H1 (cell line): ENCODE measurements around the gene BTRC. TPM values are rescaled to one million over a fixed set of nuclear protein-coding genes. Genes with fewer than 3 reads are reported as not detected.
"Not testable (repeated sequence)": the region's sequence is repeated elsewhere in the genome, so short reads cannot be mapped to it uniquely, and the experiment has no call there.

Source experiments
- CTCF ChIA-PET: fragments of 300-600 bp; sonication (Branson Sonifier 250); formaldehyde crosslinking; loops from one replicate; lab custom pipeline; 2021; ENCODE audit not compliant: partially characterized antibody; lab: Charles Lee
- POLR2A ChIA-PET: fragments of 300-600 bp; sonication (Branson Sonifier 250); formaldehyde crosslinking; loops from one replicate; lab custom pipeline; 2021; ENCODE audit warnings: inconsistent platforms; ENCODE audit not compliant: partially characterized antibody; lab: Charles Lee
- DNase-seq, 2 experiments: peaks; one replicate each; pipeline versions ENCODE4 v3.0.0 to v3.0.0-alpha.2; 2010 to 2022; ENCODE audit warnings: low spot score in 2 of 2, low read depth in 1 of 2, mixed read lengths in 1 of 2
- FAIRE-seq: peaks from 2 replicates; lab custom pipeline; 2011; peaks lifted over from hg19 to GRCh38; lab: Jason Lieb, UNC
- H2AFZ ChIP-seq: 2 replicates; pipeline ENCODE4 v1.8.1; 2012; ENCODE audit warnings: low read length, inconsistent platforms
- H2AK5ac ChIP-seq: 2 replicates; pipeline ENCODE4 v1.6.1; 2013; ENCODE audit warnings: low read depth, low read length
- H2BK120ac ChIP-seq: replicated peaks from 2 replicates; pipeline ENCODE3; 2013; ENCODE audit warnings: low read depth, low read length, inconsistent platforms
- H2BK12ac ChIP-seq: 2 replicates; pipeline ENCODE4 v1.6.1; 2013; ENCODE audit warnings: low read depth, low read length
- H2BK15ac ChIP-seq: 2 replicates; pipeline ENCODE4 v1.6.1; 2013; ENCODE audit warnings: low read length
- H2BK20ac ChIP-seq: 2 replicates; pipeline ENCODE4 v1.6.1; 2013; ENCODE audit warnings: low read length
- H2BK5ac ChIP-seq: 2 replicates; pipeline ENCODE4 v1.6.1; 2013; ENCODE audit warnings: low read depth, low read length
- H3K14ac ChIP-seq: 2 replicates; pipeline ENCODE4 v1.6.1; 2013; ENCODE audit warnings: inconsistent platforms; ENCODE audit not compliant: insufficient read length
- H3K18ac ChIP-seq: 2 replicates; pipeline ENCODE4 v1.6.1; 2013; ENCODE audit warnings: low read length; ENCODE audit errors: extremely low read depth
- H3K23ac ChIP-seq: 2 replicates; pipeline ENCODE4 v1.6.1; 2013; ENCODE audit warnings: inconsistent platforms; ENCODE audit not compliant: insufficient read length
- H3K23me2 ChIP-seq: 2 replicates; pipeline ENCODE4 v1.6.1; 2013; ENCODE audit warnings: low read depth, low read length
- H3K27ac ChIP-seq: 2 replicates; pipeline ENCODE4 v1.6.1; 2011; ENCODE audit warnings: low read depth, low read length, inconsistent platforms
- H3K27me3 ChIP-seq, 4 experiments: replicated peaks in 1 of 4; 1 replicate in 1 of 4; 2 replicates in 3 of 4; pipeline versions ENCODE4 v1.6.1 to v1.8.1; 2011 to 2013; ENCODE audit warnings: low read length in 3 of 4, mild to moderate bottlenecking in 3 of 4, inconsistent platforms in 2 of 4, mixed read lengths in 2 of 4, moderate library complexity in 1 of 4; ENCODE audit not compliant: control insufficient read depth in 3 of 4, insufficient read depth in 3 of 4; ENCODE audit errors: extremely low read depth in 1 of 4
- H3K36me3 ChIP-seq, 4 experiments: 2 replicates each; pipeline versions ENCODE4 v1.6.1 to v1.8.1; 2011 to 2013; ENCODE audit warnings: mild to moderate bottlenecking in 4 of 4, low read length in 3 of 4, moderate library complexity in 2 of 4, control low read depth in 1 of 4, inconsistent platforms in 1 of 4; ENCODE audit not compliant: insufficient read depth in 4 of 4, control insufficient read depth in 2 of 4
- H3K4ac ChIP-seq: replicated peaks from 2 replicates; pipeline ENCODE3; 2013; ENCODE audit warnings: low read length, low read depth, mixed read lengths, inconsistent platforms; ENCODE audit not compliant: insufficient read length
- H3K4me1 ChIP-seq, 4 experiments: replicated peaks in 1 of 4; 1 replicate in 1 of 4; 2 replicates in 3 of 4; pipeline versions ENCODE4 v1.6.1 to v1.8.1; 2011 to 2013; ENCODE audit warnings: low read length in 3 of 4, inconsistent platforms in 2 of 4, mixed read lengths in 1 of 4; ENCODE audit not compliant: insufficient read depth in 4 of 4, control insufficient read depth in 3 of 4
- H3K4me2 ChIP-seq, 2 experiments: 2 replicates each; pipeline versions ENCODE4 v1.6.1 to v1.8.1; 2011 to 2013; ENCODE audit warnings: low read depth in 2 of 2, low read length in 2 of 2, control low read depth in 1 of 2, inconsistent platforms in 1 of 2, mild to moderate bottlenecking in 1 of 2; ENCODE audit not compliant: insufficient read depth in 1 of 2
- H3K4me3 ChIP-seq, 4 experiments: fragments of 200-600, 300-600 bp in 1 of 4; sonication (generic), shearing (Covaris generic), sonication (Bioruptor Twin) in 1 of 4; 2 replicates each; pipeline versions ENCODE4 v1.5.1 to v1.8.1; 2011 to 2016; ENCODE audit warnings: low read length in 4 of 4, low read depth in 3 of 4, control low read depth in 2 of 4, inconsistent platforms in 2 of 4, mild to moderate bottlenecking in 2 of 4, mixed read lengths in 1 of 4, moderate library complexity in 1 of 4; ENCODE audit not compliant: insufficient read depth in 2 of 4; ENCODE audit errors: extremely low read depth in 1 of 4
- H3K56ac ChIP-seq: replicated peaks from 2 replicates; pipeline ENCODE3; 2013; ENCODE audit warnings: low read depth, mild to moderate bottlenecking, mixed read lengths, low read length, inconsistent platforms; ENCODE audit not compliant: insufficient read length
- H3K79me1 ChIP-seq: 2 replicates; pipeline ENCODE4 v1.6.1; 2013; ENCODE audit warnings: low read depth, low read length, control low read depth
- H3K79me2 ChIP-seq, 2 experiments: 2 replicates each; pipeline versions ENCODE4 v1.6.1 to v1.8.1; 2012 to 2013; ENCODE audit warnings: low read length in 2 of 2, mild to moderate bottlenecking in 2 of 2, inconsistent platforms in 1 of 2; ENCODE audit not compliant: insufficient read depth in 2 of 2, control insufficient read depth in 1 of 2
- H3K9ac ChIP-seq, 4 experiments: replicated peaks in 1 of 4; 1 replicate in 1 of 4; 2 replicates in 3 of 4; pipeline versions ENCODE4 v1.6.1 to v1.8.1; 2011 to 2013; ENCODE audit warnings: low read depth in 3 of 4, low read length in 3 of 4, control low read depth in 2 of 4, mild to moderate bottlenecking in 2 of 4, moderate library complexity in 2 of 4, inconsistent platforms in 1 of 4; ENCODE audit errors: extremely low read depth in 1 of 4
- H3K9me3 ChIP-seq, 2 experiments: 2 replicates each; pipeline versions ENCODE4 v1.6.1 to v1.8.1; 2012 to 2013; ENCODE audit warnings: mild to moderate bottlenecking in 2 of 2, moderate library complexity in 2 of 2, control low read depth in 1 of 2, inconsistent platforms in 1 of 2, low read depth in 1 of 2, low read length in 1 of 2, mixed read lengths in 1 of 2; ENCODE audit not compliant: insufficient read depth in 2 of 2
- H4K20me1 ChIP-seq, 2 experiments: replicated peaks in 1 of 2; 2 replicates each; pipeline versions ENCODE3 to v1.8.1; 2011 to 2013; ENCODE audit warnings: inconsistent platforms in 2 of 2, low read length in 2 of 2, mild to moderate bottlenecking in 1 of 2; ENCODE audit not compliant: insufficient read depth in 2 of 2, control insufficient read depth in 1 of 2
- H4K5ac ChIP-seq: 2 replicates; pipeline ENCODE4 v1.6.1; 2013; ENCODE audit warnings: low read length, low read depth, mixed read lengths, inconsistent platforms; ENCODE audit not compliant: insufficient read length
- H4K8ac ChIP-seq: 2 replicates; pipeline ENCODE4 v1.8.0; 2013; ENCODE audit warnings: mild to moderate bottlenecking, moderate library complexity, low read length, inconsistent platforms; ENCODE audit not compliant: insufficient read depth; ENCODE audit errors: extremely low read depth
- H4K91ac ChIP-seq: replicated peaks from 2 replicates; pipeline ENCODE3; 2013; ENCODE audit warnings: low read length, mixed read lengths, inconsistent platforms; ENCODE audit not compliant: insufficient read length
- WGBS, 2 experiments: shearing (Covaris generic) in 1 of 2; methylation state at CpG; one replicate each; pipeline versions ENCODE4 v1.1.6 to v1.1.7; 2013 to 2015; ENCODE audit warnings: low lambda C conversion rate in 2 of 2, mixed read lengths in 2 of 2, inconsistent platforms in 1 of 2, low coverage in 1 of 2, missing lambda C conversion rate in 1 of 2; ENCODE audit not compliant: insufficient replicate concordance in 2 of 2, insufficient coverage in 1 of 2, insufficient read length in 1 of 2; ENCODE audit errors: extremely low coverage in 1 of 2, missing lambda C conversion rate in 1 of 2; 5-methylcytosine and 5-hydroxymethylcytosine counted together
- polyA plus RNA-seq, 7 experiments: library from polyadenylated mRNA; depleted of rRNA in 3 of 7; stranded (reverse) in 5 of 7; unstranded in 2 of 7; fragments of >200 nt in 5 of 7; fragments of 200-250 nt in 2 of 7; gene quantifications; 1 replicate in 5 of 7; 2 replicates in 1 of 7; 4 replicates in 1 of 7; pipeline versions ENCODE4 v1.2.1 to v1.2.3, GENCODE V29; 2011 to 2013; ENCODE audit warnings: missing spikeins in 2 of 7, mixed read lengths in 2 of 7
- total RNA-seq: library from RNA; stranded (reverse); fragmentation: NEBNext Ultra II Directional; extraction: Animal tissue kit (Norgen Biotek cat#: 25700); gene quantifications from 2 replicates; pipeline ENCODE4 v1.2.1, GENCODE V29; 2021

Gene BTRC
- total and polyA plus RNA-seq, 2 of the 8 experiments (the other 6 are each of a cell fraction or from before 2014, with no cell fraction given) = 9.9 to 24.7 TPM

DNA sequence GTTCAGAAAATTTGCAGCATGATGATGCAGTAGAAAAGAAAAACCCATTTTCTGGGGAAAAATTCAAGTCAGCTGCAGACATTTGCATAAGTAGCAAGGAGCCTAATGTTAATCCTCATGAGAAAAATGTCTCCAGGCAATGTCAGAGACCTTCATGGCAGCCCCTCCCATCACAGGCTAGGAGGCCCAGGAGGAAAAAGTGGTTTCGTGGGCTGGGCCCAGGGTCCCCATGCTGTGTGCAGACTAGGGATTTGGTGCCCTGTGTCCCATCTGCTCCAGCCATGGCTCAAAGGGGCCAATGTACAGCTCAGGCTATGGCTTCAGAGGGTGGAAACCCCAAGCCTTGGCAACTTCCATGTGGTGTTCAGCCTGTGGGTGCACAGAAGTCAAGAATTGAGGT is 26.5 kb upstream of the BTRC start:
- H3K23me2 ChIP-seq, POLR2A ChIA-PET, H3K23ac ChIP-seq, H3K79me1 ChIP-seq, H2BK15ac ChIP-seq, H3K36me3 ChIP-seq, H4K20me1 ChIP-seq, H4K91ac ChIP-seq, H2BK120ac ChIP-seq, FAIRE-seq, H3K4me3 ChIP-seq, H3K79me2 ChIP-seq, H3K4ac ChIP-seq, H3K9me3 ChIP-seq, H3K56ac ChIP-seq, H2AFZ ChIP-seq, H2BK20ac ChIP-seq, H3K18ac ChIP-seq, H2AK5ac ChIP-seq, H3K14ac ChIP-seq, H3K9ac ChIP-seq, H4K8ac ChIP-seq, H3K4me1 ChIP-seq, DNase-seq, H2BK5ac ChIP-seq, H3K27ac ChIP-seq, H4K5ac ChIP-seq, H2BK12ac ChIP-seq, H3K4me2 ChIP-seq, H3K27me3 ChIP-seq: not testable (repeated sequence)
- CTCF ChIA-PET = interaction anchor here (0.8 to 1.4 kb wide), 2 partner anchors 11 to 36 kb away, joined by 4 read pairs; no protein-coding TSS in a partner anchor
- 100% methylated on average over 1 of the region's 1 CpG; no CpG with 5 or more reads in 1 of the 2 experiments for WGBS, 2 experiments
